B cell (primary cell): ENCODE results near the gene IRAK2. TPM values are rescaled to one million over a fixed set of nuclear protein-coding genes. Genes with fewer than 3 reads are reported as not detected.

Experiments used
- ATAC-seq: fragments of 200-7000 bp; cut with Tn5 transposase; one replicate; pipeline ENCODE4 v1.10.0; 2021; ENCODE audit warnings: low read depth, mild to moderate bottlenecking, moderate number of reproducible peaks, moderate library complexity
- CTCF ChIA-PET: fragments of 350-600 bp; sonication (Branson Sonifier 250); formaldehyde crosslinking; loops from one replicate; lab custom pipeline; 2021; ENCODE audit warnings: antibody characterized with exemption, inconsistent platforms; lab: Charles Lee
- POLR2A ChIA-PET: fragments of 350-600 bp; sonication (Branson Sonifier 250); formaldehyde crosslinking; loops from one replicate; lab custom pipeline; 2021; ENCODE audit warnings: antibody characterized with exemption; lab: Charles Lee
- DNase-seq: peaks from one replicate; pipeline ENCODE4 v3.0.0; 2013
- H2AFZ ChIP-seq: 2 replicates; pipeline ENCODE4 v1.6.1; 2012; ENCODE audit warnings: mild to moderate bottlenecking, low read depth, low read length; ENCODE audit not compliant: insufficient read depth, poor library complexity, severe bottlenecking
- H3K27ac ChIP-seq, 2 donors: 1 replicate in 1 of 2; 2 replicates in 1 of 2; pipeline ENCODE4 v1.5.1; 2012 to 2013; ENCODE audit warnings: low read length in 2 of 2, mild to moderate bottlenecking in 2 of 2, moderate library complexity in 1 of 2
- H3K27me3 ChIP-seq, 4 experiments: fragments of 200-600 bp in 1 of 4; sonication (generic) in 1 of 4; replicated peaks in 1 of 4; 1 replicate in 2 of 4; 2 replicates in 2 of 4; pipeline versions ENCODE4 v1.6.1 to v1.7.0; 2013 to 2016; ENCODE audit warnings: low read length in 3 of 4, mild to moderate bottlenecking in 2 of 4, mixed read lengths in 1 of 4, moderate library complexity in 1 of 4; ENCODE audit not compliant: insufficient read depth in 4 of 4, control insufficient read depth in 3 of 4; ENCODE audit errors: control extremely low read depth in 1 of 4
- H3K36me3 ChIP-seq, 2 experiments: replicated peaks in 1 of 2; 1 replicate in 1 of 2; 2 replicates in 1 of 2; pipeline versions ENCODE4 v1.6.1 to v1.7.1; 2013; ENCODE audit warnings: low read length in 1 of 2; ENCODE audit not compliant: insufficient read depth in 2 of 2, control insufficient read depth in 1 of 2; ENCODE audit errors: control extremely low read depth in 1 of 2, extremely low read depth in 1 of 2
- H3K4me1 ChIP-seq, 2 donors: fragments of 200-600 bp in 1 of 2; sonication (generic) in 1 of 2; 1 replicate in 1 of 2; 2 replicates in 1 of 2; pipeline versions ENCODE4 v1.5.1 to v1.6.1; 2013 to 2017; ENCODE audit warnings: low read length in 2 of 2; ENCODE audit not compliant: control insufficient read depth in 2 of 2, insufficient read depth in 2 of 2
- H3K4me2 ChIP-seq: replicated peaks from 2 replicates; pipeline ENCODE3; 2012; ENCODE audit warnings: mild to moderate bottlenecking, low read depth, low read length; ENCODE audit not compliant: poor library complexity, severe bottlenecking
- H3K4me3 ChIP-seq, 5 experiments: fragments of 200-600 bp in 1 of 5; sonication (generic) in 1 of 5; 1 replicate in 3 of 5; 2 replicates in 2 of 5; pipeline versions ENCODE4 v1.5.1 to v1.7.0; 2011 to 2016; ENCODE audit warnings: low read length in 4 of 5, mild to moderate bottlenecking in 4 of 5, low read depth in 2 of 5, control low read depth in 1 of 5, moderate library complexity in 1 of 5; ENCODE audit not compliant: insufficient read depth in 1 of 5; ENCODE audit errors: control extremely low read depth in 1 of 5, extremely low read depth in 1 of 5
- H3K79me2 ChIP-seq: fragments of 200-600 bp; sonication (generic); one replicate; pipeline ENCODE4 v1.6.0; 2016; ENCODE audit warnings: low read length; ENCODE audit not compliant: control insufficient read depth, insufficient read depth
- H3K9ac ChIP-seq: fragments of 200-600 bp; sonication (generic); 2 replicates; pipeline ENCODE4 v1.6.1; 2017; ENCODE audit warnings: mild to moderate bottlenecking, low read length, moderate library complexity
- H3K9me3 ChIP-seq, 3 donors: one replicate each; pipeline versions ENCODE4 v1.6.1 to v1.7.1; 2013; ENCODE audit warnings: low read length in 2 of 3; ENCODE audit not compliant: control insufficient read depth in 2 of 3, insufficient read depth in 1 of 3; ENCODE audit errors: control extremely low read depth in 1 of 3
- H4K20me1 ChIP-seq: 2 replicates; pipeline ENCODE4 v1.6.0; 2012; ENCODE audit warnings: mild to moderate bottlenecking, low read length; ENCODE audit not compliant: insufficient read depth, control insufficient read depth, poor library complexity, severe bottlenecking
- H3K27ac Mint-ChIP-seq: one replicate; pipeline ENCODE4 v1.8.0; 2021; ENCODE audit warnings: mixed read lengths
- H3K27me3 Mint-ChIP-seq: one replicate; pipeline ENCODE4 v1.8.0; 2021; ENCODE audit warnings: mixed read lengths
- H3K4me1 Mint-ChIP-seq: one replicate; pipeline ENCODE4 v1.8.0; 2021; ENCODE audit warnings: mixed read lengths
- H3K4me3 Mint-ChIP-seq: one replicate; pipeline ENCODE4 v1.8.0; 2021; ENCODE audit warnings: mixed read lengths
- H3K9me3 Mint-ChIP-seq: one replicate; pipeline ENCODE4 v1.8.0; 2022; ENCODE audit warnings: mixed read lengths; ENCODE audit not compliant: insufficient read depth
- CTCF ChIP-seq: fragments of 200-600 bp; IDR thresholded peaks from one replicate; pipeline ENCODE4 v1.8.0; 2022; ENCODE audit warnings: antibody characterized with exemption, mild to moderate bottlenecking
- WGBS: methylation state at CpG from one replicate; pipeline ENCODE4 v1.1.5; 2013; ENCODE audit warnings: missing lambda C conversion rate; ENCODE audit not compliant: insufficient coverage; 5-methylcytosine and 5-hydroxymethylcytosine counted together
- intact Hi-C: fragments of 100-400 bp; cut with micrococcal nuclease; formaldehyde crosslinking; loops from one replicate; pipeline ENCODE4 v1.10.0; 2022
- polyA plus RNA-seq: library from polyadenylated mRNA; depleted of rRNA; stranded (reverse); fragments of >200 nt; gene quantifications from 2 replicates; pipeline ENCODE4 v1.2.3, GENCODE V29; 2012
- total RNA-seq, 2 donors: library from RNA; stranded (reverse); fragments of 120-200 nt in 1 of 2; gene quantifications; 1 replicate in 1 of 2; 2 replicates in 1 of 2; pipeline versions ENCODE4 v1.2.3 to v1.2.4, GENCODE V29; 2013 to 2022

IRAK2 gene
- total and polyA plus RNA-seq, 2 donors (not counting 1 experiment from before 2014, with no cell fraction given): 11.8 to 23.2 TPM

GRCh38 chr3:10223676-10224639 lies 59.2 kb downstream of the IRAK2 start:
- H3K4me2 ChIP-seq: peak overlapping the region; percentile 52

More at GRCh38 chr3:10223676-10224639, 59.2 kb downstream of the IRAK2 start:
- ChIA-PET CTCF (interaction anchor here (0.6 to 3.5 kb wide), 23 partner anchors 11 to 291 kb away, joined by 3 to 59 read pairs (median 4); partner anchors contain the start of genes EMC3, IRAK2 and TATDN2), POLR2A (interaction anchor here (0.6 to 2.4 kb wide), 12 partner anchors 10 to 191 kb away, joined by 3 to 16 read pairs (median 4); partner anchors contain the start of genes IRAK2, TATDN2 and VHL)
- Histone ChIP-seq H3K4me3 (no peak overlapping the region), H3K79me2 (peaks cover 7% of the 10 kb centered on the region), H3K9ac (no peak overlapping the region), H4K20me1 (no peaks in the 10 kb centered on the region), H3K4me1 (peaks cover 41 to 69% of the 10 kb centered on the region in 2 donors), H3K36me3 (peaks cover 0 to 21% of the 10 kb centered on the region in 2 experiments), H3K9me3 (no peaks in the 10 kb centered on the region), H3K27me3 (no peaks in the 10 kb centered on the region), H3K27ac (peak overlapping the region; percentile 43 to 66), H2AFZ (no peak overlapping the region)
- intact Hi-C loops: loop anchor here (1.0 to 5.0 kb wide), 6 partner anchors 11 to 291 kb away; partner anchors contain the start of genes CRELD1 and TATDN2
- no peak for TF ChIP-seq CTCF
- peak; percentile 59 for ATAC-seq
- no peaks in the 10 kb centered on the region for H3K27me3 Mint-ChIP-seq
- DNase-seq: peak; percentile 70
- H3K4me1 Mint-ChIP-seq: peaks cover 67% of the 10 kb centered on the region
- no peaks in the 10 kb centered on the region for H3K9me3 Mint-ChIP-seq
- WGBS: 52% methylated on average over 5 of the region's 10 CpGs
- H3K27ac Mint-ChIP-seq: peak overlapping the region; percentile 83
- H3K4me3 Mint-ChIP-seq: peak overlapping the region; percentile 59
